NB4 (cell line): ENCODE data around the gene DUSP5.
A peak's percentile ranks its signal among the peaks of the same experiment; 100 is the strongest.

Experiments used
- DNase-seq: peaks from one replicate; pipeline ENCODE4 v3.0.0; 2010; ENCODE audit warnings: low read depth
- H3K4me3 ChIP-seq: one replicate; pipeline ENCODE4 v1.5.1; 2011; ENCODE audit warnings: mild to moderate bottlenecking, low read depth, low read length, moderate library complexity
- CTCF ChIP-seq: IDR thresholded peaks from one replicate; pipeline ENCODE4 v1.5.1; 2012; ENCODE audit warnings: low read depth, low read length
- MYC ChIP-seq: IDR thresholded peaks from 2 replicates; pipeline ENCODE4 v1.6.1; 2011; ENCODE audit warnings: low read depth, low read length
- POLR2A ChIP-seq: IDR thresholded peaks from 2 replicates; pipeline ENCODE4 v1.6.1; 2011; ENCODE audit warnings: mild to moderate bottlenecking; ENCODE audit not compliant: insufficient read length; ENCODE audit errors: extremely low read depth
- TF ChIP-seq, protein P1 (sequence below): IDR thresholded peaks from 2 replicates; pipeline ENCODE4 v1.6.1; 2011; ENCODE audit warnings: low read depth, low read length

The DUSP5 gene

GRCh38 chr10:110558041-110558440 is 60.3 kb downstream of the DUSP5 start:
- H3K4me3 ChIP-seq: no peak overlapping the region
- TF ChIP-seq POLR2A: no peak
- TF ChIP-seq, protein P1, sequence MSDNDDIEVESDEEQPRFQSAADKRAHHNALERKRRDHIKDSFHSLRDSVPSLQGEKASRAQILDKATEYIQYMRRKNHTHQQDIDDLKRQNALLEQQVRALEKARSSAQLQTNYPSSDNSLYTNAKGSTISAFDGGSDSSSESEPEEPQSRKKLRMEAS: no peak
- no peak for TF ChIP-seq CTCF
- TF ChIP-seq MYC: no peak
- peak; percentile 61 for DNase-seq

GRCh38 chr10:110560012-110560411 is 62.3 kb downstream of the DUSP5 start:
- H3K4me3 ChIP-seq: no peak overlapping the region
- DNase-seq: no peak
- TF ChIP-seq MYC (no peak), CTCF (no peak)
